Ovary (tissue), 9 donors: ENCODE measurements around the gene ZCCHC14. TPM values are rescaled to one million over a fixed set of nuclear protein-coding genes. Genes with fewer than 3 reads are reported as not detected.
A peak's percentile ranks its signal among the peaks of the same experiment; 100 is the strongest.

Source experiments
- DNase-seq, 5 donors: peaks; one replicate each; pipeline ENCODE4 v3.0.0-alpha.2; 2019 to 2020
- H3K27ac ChIP-seq, 2 donors: fragments of 200-600 bp; one replicate each; pipeline versions ENCODE4 v1.5.1 to v1.8.0; 2019 to 2022
- H3K27me3 ChIP-seq: fragments of 200-600 bp; one replicate; pipeline ENCODE4 v1.8.0; 2022
- H3K36me3 ChIP-seq: fragments of 200-600 bp; sonication (generic); one replicate; pipeline ENCODE4 v1.5.1; 2019
- H3K4me1 ChIP-seq: one replicate; pipeline ENCODE4 v1.8.1; 2013; ENCODE audit warnings: mild to moderate bottlenecking, moderate library complexity; ENCODE audit not compliant: insufficient read depth
- H3K4me3 ChIP-seq: fragments of 200-600 bp; sonication (generic); one replicate; pipeline ENCODE4 v1.5.1; 2017
- H3K9me3 ChIP-seq, 2 donors: fragments of 200-600 bp in 1 of 2; sonication (generic) in 1 of 2; one replicate each; pipeline versions ENCODE4 v1.5.1 to v1.8.1; 2013 to 2019; ENCODE audit warnings: mild to moderate bottlenecking in 1 of 2, moderate library complexity in 1 of 2
- EP300 ChIP-seq: sonication (generic); formaldehyde crosslinking; IDR thresholded peaks from one replicate; pipeline ENCODE4 v1.6.1; 2017; ENCODE audit warnings: antibody characterized with exemption
- POLR2A ChIP-seq: fragments of 450-650 bp; IDR thresholded peaks from one replicate; pipeline ENCODE4 v1.6.1; 2017; ENCODE audit warnings: antibody characterized with exemption, mild to moderate bottlenecking, moderate library complexity
- whole genome bisulfite sequencing, 3 donors: extraction: QIAGEN DNeasy Blood & Tissue Kit in 1 of 3; methylation state at CpG; one replicate each; pipeline versions ENCODE4 v1.1.5 to v1.1.7; 2013 to 2017; 5-methylcytosine and 5-hydroxymethylcytosine counted together
- intact Hi-C, 4 donors: fragments of 100-400 bp; cut with DNase I; formaldehyde crosslinking; loops; one replicate each; pipeline versions ENCODE4 v1.11.0 to v1.15.1; 2022 to 2023
- polyA plus RNA-seq, 2 donors: library from polyadenylated mRNA; stranded (reverse); fragments of 200-250 nt in 1 of 2; fragments of 350-450 nt in 1 of 2; fragmentation: Illumina TruSeq in 1 of 2; extraction: RNeasy Lipid Tissue Mini Kit (QIAGEN cat#74804) in 1 of 2; gene quantifications; one replicate each; pipeline ENCODE4 v1.2.3, GENCODE V29; 2013 to 2014
- total RNA-seq, 7 donors: library from RNA; depleted of rRNA in 2 of 7; stranded (reverse); fragments of >200 nt in 2 of 7; fragmentation: NEBNext Ultra II Directional in 3 of 7; extraction: Animal tissue kit (Norgen Biotek cat#: 25700) in 3 of 7; gene quantifications; one replicate each; pipeline versions ENCODE4 v1.1.0 to v1.2.4, GENCODE V29; 2016 to 2023
- TF ChIP-seq, protein P1 (sequence below), 3 donors: fragments of 450-650 bp in 2 of 3; fragments of 200-600 bp in 1 of 3; IDR thresholded peaks; one replicate each; pipeline versions ENCODE4 v1.5.1 to v1.8.0; 2016 to 2022; ENCODE audit warnings: antibody characterized with exemption in 3 of 3, mild to moderate bottlenecking in 1 of 3
- donor health status: DM: no; HTN: no; CAD: no; lungs with moderate emphysema.
- donor health status: DM: no; HTN: no; CAD: no.
- donor health status: Bipolar disorder and iron deficiency.
- donor health status: DM: yes; HTN: yes; CAD: no.
- donor health status: DM: no; HTN: no; CAD: no.
- donor health status: DM: yes; HTN: yes; CAD: no.

The ZCCHC14 gene
- total and polyA plus RNA-seq, 9 donors: 16.1 to 37.6 (median 31.0) TPM

GRCh38 chr16:87465879-87466278 is 26.9 kb downstream of the ZCCHC14 start:
- TF ChIP-seq, protein P1, sequence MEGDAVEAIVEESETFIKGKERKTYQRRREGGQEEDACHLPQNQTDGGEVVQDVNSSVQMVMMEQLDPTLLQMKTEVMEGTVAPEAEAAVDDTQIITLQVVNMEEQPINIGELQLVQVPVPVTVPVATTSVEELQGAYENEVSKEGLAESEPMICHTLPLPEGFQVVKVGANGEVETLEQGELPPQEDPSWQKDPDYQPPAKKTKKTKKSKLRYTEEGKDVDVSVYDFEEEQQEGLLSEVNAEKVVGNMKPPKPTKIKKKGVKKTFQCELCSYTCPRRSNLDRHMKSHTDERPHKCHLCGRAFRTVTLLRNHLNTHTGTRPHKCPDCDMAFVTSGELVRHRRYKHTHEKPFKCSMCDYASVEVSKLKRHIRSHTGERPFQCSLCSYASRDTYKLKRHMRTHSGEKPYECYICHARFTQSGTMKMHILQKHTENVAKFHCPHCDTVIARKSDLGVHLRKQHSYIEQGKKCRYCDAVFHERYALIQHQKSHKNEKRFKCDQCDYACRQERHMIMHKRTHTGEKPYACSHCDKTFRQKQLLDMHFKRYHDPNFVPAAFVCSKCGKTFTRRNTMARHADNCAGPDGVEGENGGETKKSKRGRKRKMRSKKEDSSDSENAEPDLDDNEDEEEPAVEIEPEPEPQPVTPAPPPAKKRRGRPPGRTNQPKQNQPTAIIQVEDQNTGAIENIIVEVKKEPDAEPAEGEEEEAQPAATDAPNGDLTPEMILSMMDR (IDR thresholded peaks at IDR 0.05): no peak
- TF ChIP-seq POLR2A (no peak), EP300 (no peak)
- Histone ChIP-seq H3K27me3 (no peaks in the 10 kb centered on the region), H3K36me3 (no peaks in the 10 kb centered on the region), H3K9me3 (no peaks in the 10 kb centered on the region), H3K27ac (peak overlapping the region in 1 of 2 donors; percentile 78), H3K4me3 (no peak overlapping the region), H3K4me1 (peaks cover 41% of the 10 kb centered on the region)
- DNase-seq: no peak
- 79 to 87% (median 80%) methylated on average over 15 of the region's 15 CpGs for WGBS, 3 donors
- intact Hi-C loops: no loop called here

DNA sequence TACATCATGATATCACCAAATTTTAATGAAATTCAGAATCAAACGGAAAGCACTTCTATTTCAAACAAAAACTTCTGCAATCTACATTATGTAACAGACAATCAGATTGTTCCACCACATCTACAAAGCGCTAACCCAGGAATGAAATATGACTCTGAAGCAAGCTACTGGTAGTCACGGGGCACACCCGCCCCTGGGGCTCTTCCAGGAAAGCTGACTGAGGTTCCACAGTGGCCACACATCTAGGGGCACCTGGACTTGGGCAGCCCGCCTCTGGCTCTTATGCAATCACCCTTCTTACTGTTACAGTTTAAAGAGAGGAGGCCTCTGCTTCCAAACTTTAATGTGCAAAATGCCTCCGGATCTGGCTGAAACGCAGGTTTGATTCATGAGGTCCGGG is 27.5 kb downstream of the ZCCHC14 start:
- Histone ChIP-seq H3K27ac (peak overlapping the region; percentile 64 to 78), H3K36me3 (no peaks in the 10 kb centered on the region), H3K9me3 (no peaks in the 10 kb centered on the region), H3K27me3 (no peaks in the 10 kb centered on the region), H3K4me3 (peak overlapping the region; percentile 9), H3K4me1 (peaks cover 41% of the 10 kb centered on the region)
- DNase-seq: peak; percentile 61 to 78 (median 72)
- TF ChIP-seq, protein P1 (IDR thresholded peaks at IDR 0.05): no peak
- TF ChIP-seq EP300: peak; percentile 28
- intact Hi-C loops: no loop called here
- WGBS, 3 donors: 11 to 16% (median 14%) methylated on average over 8 of the region's 8 CpGs

- 11 to 13% (median 12%) methylated on average over 13 of the region's 13 CpGs for WGBS, 3 donors
- H3K4me1 ChIP-seq: peaks cover 41% of the 10 kb centered on the region
- intact Hi-C loops: no loop called here
Measured at GRCh38 chr16:87464691-87465300, 28.0 kb downstream of the ZCCHC14 start.

DNA sequence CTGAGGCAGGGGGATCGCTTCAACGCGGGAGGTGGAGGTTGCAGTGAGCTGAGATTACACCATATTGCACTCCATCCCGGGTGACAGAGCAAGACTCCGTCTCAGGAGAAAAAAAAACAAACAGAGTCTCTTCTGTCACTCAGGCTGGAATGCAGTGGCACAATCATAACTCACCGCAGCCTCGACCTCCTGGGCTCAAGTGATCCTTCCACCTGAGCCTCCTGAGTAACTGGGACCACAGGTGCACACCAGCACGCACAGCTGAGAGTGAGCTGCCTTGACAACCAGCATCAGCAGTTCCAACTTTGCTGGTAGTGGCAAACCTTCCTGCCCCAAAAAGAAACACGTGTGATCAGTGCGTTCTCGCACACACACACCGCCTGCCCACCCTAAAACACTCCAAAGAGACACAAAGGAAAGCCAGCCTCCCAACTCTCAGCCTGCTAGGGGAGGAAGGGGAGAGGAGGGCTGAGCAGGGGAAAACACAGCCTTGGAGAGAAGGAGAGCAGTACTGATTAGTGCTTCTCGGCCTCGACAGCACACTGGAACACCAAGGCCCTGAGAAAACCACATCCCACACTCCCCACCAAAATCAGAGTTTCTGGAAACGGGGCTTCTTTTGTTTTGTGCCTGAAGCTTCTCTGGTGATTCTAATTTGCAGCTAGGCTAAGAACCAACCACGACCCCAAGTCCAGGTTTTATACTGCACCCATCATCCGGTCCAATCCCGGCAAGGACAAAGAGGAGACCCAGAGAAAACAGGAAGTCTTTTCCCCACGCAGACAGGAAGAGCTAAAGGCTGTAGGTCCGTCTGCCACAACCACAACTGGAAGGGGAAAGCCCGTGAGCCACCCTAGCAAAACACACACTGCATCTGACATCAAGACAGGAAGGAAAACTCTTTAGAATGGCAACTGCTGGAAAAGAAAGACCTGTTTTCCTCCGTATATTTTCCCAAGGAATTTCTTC is 28.8 kb downstream of the ZCCHC14 start:
- WGBS, 3 donors: 33 to 38% (median 33%) methylated on average over 22 of the region's 22 CpGs

More at GRCh38 chr16:87464691-87465300, 28.0 kb downstream of the ZCCHC14 start:
- peak; percentile 70 to 80 (median 74) for DNase-seq
- H3K27ac ChIP-seq: peak overlapping the region; percentile 64 to 78
- peak overlapping the region; percentile 9 for H3K4me3 ChIP-seq
- H3K36me3 ChIP-seq: no peaks in the 10 kb centered on the region
- peak; percentile 20 for TF ChIP-seq POLR2A
- TF ChIP-seq, protein P1 (IDR thresholded peaks at IDR 0.05): no peak
- TF ChIP-seq EP300: peak; percentile 88
- no peaks in the 10 kb centered on the region for H3K27me3 ChIP-seq
- H3K9me3 ChIP-seq: no peaks in the 10 kb centered on the region

More for the DNA sequence above, 28.8 kb downstream of the ZCCHC14 start:
- intact Hi-C loops: no loop called here
- Histone ChIP-seq H3K9me3 (no peaks in the 10 kb centered on the region), H3K4me1 (peaks cover 39% of the 10 kb centered on the region), H3K27me3 (no peaks in the 10 kb centered on the region), H3K4me3 (no peak overlapping the region), H3K27ac (peak overlapping the region; percentile 64 to 78), H3K36me3 (no peaks in the 10 kb centered on the region)
- TF ChIP-seq EP300 (no peak), POLR2A (no peak)
- TF ChIP-seq, protein P1 (IDR thresholded peaks at IDR 0.05): no peak
- peak in 3 of 5 donors; percentile 26 to 45 (median 42) for DNase-seq
